ENCODE measurements around the gene INSRR. TPM values are rescaled to one million over a fixed set of nuclear protein-coding genes. Genes with fewer than 3 reads are reported as not detected.

The INSRR gene
- total RNA-seq, 1 donor from 2014 or later, result 0.07 TPM

DNA sequence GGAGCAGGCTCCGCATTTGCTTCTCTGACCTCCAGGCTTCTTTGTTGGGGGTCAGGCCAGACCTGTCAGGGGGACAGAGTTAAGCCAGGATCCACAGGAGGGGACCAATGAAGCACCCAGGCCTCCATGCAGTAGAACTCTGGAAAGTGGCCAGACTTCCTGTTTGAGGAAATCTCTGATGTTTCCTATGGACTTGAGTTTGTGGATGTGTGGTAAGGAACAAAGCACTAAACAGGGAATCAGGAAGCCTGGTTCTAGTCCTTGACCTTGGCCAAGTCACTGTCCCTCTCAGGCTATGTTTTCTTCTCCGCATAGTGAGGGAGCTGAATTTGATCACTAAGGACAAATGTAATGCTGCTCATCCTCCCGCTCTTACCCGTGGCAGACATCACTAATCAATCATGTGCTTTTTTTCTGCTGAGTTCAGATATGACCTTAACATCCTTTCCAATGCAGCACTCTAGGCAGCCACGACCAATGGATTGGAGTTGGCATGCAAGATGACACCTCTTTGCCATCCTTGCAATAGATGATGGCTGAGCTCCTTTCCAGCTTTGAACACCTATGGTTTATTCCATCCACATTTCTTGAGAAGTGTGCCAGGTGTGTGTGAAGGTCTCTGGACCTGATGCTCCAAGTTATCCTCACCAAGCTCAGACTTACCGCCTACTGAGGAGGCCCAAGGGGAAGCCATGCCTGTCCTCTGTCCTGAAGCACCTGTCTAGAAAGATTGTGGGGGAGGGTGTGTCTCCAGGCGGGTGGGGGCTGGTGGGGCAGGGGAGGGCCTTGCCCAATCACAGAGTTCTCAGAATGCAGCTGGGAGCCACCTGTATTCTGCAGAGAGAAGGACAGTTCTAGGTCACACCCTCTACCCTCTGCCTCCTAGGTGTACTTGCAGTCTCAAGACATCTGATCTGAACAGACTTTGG is 52.1 kb downstream of the INSRR start:
- Mint-ChIP-seq H3K27ac (ENCODE audit: unreplicated experiment) (no peak overlapping the region), H3K4me3 (no peak overlapping the region), H3K27me3 (ENCODE audit: low read depth) (peaks cover 3% of the 10 kb centered on the region), H3K36me3 (ENCODE audit: low read depth) (no peaks in the 10 kb centered on the region), H3K9me3 (no peaks in the 10 kb centered on the region), H3K4me1 (no peaks in the 10 kb centered on the region)
- TF ChIP-seq, protein P1, sequence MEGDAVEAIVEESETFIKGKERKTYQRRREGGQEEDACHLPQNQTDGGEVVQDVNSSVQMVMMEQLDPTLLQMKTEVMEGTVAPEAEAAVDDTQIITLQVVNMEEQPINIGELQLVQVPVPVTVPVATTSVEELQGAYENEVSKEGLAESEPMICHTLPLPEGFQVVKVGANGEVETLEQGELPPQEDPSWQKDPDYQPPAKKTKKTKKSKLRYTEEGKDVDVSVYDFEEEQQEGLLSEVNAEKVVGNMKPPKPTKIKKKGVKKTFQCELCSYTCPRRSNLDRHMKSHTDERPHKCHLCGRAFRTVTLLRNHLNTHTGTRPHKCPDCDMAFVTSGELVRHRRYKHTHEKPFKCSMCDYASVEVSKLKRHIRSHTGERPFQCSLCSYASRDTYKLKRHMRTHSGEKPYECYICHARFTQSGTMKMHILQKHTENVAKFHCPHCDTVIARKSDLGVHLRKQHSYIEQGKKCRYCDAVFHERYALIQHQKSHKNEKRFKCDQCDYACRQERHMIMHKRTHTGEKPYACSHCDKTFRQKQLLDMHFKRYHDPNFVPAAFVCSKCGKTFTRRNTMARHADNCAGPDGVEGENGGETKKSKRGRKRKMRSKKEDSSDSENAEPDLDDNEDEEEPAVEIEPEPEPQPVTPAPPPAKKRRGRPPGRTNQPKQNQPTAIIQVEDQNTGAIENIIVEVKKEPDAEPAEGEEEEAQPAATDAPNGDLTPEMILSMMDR (conservative IDR thresholded peaks at IDR 0.05), result no peak
- no peak for DNase-seq (ENCODE audit: low read depth, low spot score)

DNA sequence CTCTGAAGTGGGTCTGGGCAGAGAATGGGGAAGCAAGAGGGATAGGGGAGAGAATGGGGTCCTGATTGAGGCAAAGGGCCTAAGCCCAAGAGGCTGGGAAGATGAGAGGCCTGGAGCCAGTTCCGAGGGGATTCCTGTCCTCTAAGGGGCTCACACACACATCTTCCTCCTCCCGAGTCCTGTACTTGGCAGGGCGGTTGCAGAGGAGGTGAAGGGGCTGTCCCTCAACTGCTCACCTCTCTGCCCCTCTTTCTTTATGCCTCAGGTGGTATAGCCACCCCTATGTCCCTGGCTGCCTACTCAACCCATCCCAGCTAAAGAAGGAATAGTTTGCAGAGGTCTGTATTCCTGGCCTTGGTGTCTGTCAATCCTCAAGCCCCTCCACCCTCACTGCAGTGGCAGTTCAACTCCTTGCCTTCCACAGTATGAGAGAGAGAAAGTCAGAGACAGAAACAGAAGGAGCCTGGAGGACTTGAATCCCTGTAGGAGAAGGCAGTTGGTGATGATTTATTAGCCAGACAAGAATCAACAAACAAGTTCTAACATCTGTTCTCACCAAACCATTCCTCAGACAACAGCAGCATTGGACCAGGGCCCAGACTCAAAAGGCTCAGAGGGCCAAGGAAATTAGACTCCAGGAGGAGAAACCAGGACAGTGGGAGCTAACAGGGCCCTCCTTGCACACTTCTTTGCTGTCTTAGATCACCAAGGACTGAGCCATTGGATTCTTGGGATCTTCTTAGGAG is 53.0 kb downstream of the INSRR start:
- Mint-ChIP-seq H3K9me3 (no peaks in the 10 kb centered on the region), H3K27me3 (ENCODE audit: low read depth) (no peaks in the 10 kb centered on the region), H3K4me3 (no peak overlapping the region), H3K27ac (ENCODE audit: unreplicated experiment) (peak overlapping the region; percentile 29), H3K36me3 (ENCODE audit: low read depth) (peaks cover 4% of the 10 kb centered on the region), H3K4me1 (no peaks in the 10 kb centered on the region)
- no peak for DNase-seq (ENCODE audit: low read depth, low spot score)
- TF ChIP-seq, protein P1 (conservative IDR thresholded peaks at IDR 0.05), result no peak

DNA sequence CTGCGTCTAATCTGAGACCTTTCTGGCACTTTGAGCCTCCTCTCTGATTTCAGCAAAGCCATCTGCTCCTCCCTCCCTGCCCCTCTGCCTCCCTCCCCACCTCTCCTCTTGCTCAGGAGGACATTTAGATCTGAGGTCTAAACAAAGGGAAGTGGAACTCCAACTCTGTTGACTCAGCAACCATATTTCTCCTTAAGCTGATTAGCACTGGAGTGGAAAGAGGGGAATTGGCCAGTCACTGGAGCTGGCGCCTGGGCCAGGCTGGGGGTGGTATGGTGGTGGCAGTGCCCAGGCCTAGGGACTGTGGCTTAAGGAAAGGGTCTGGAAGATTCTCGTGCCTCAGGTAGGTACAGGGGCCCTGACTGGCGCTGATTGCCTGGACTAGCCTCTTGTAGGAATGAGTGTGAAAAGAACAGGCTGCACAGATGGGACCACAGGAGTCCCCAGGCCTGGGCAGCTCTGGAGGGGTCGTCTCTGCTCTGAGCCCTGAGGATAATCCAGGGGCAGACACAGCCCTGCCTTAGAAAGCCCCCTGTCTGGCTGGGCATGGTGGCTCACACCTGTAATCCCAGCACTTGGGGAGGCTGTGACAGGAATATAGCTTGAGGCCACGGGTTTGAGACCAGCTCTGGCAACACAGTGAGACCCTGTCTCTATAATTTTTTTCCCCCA is 54.2 kb downstream of the INSRR start:
- Mint-ChIP-seq H3K27me3 (ENCODE audit: low read depth) (no peaks in the 10 kb centered on the region), H3K4me3 (no peak overlapping the region), H3K9me3 (no peaks in the 10 kb centered on the region), H3K27ac (ENCODE audit: unreplicated experiment) (peak overlapping the region; percentile 10), H3K4me1 (no peaks in the 10 kb centered on the region), H3K36me3 (ENCODE audit: low read depth) (peaks cover 4% of the 10 kb centered on the region)
- no peak for DNase-seq (ENCODE audit: low read depth, low spot score)
- TF ChIP-seq, protein P1 (conservative IDR thresholded peaks at IDR 0.05), result no peak

DNA sequence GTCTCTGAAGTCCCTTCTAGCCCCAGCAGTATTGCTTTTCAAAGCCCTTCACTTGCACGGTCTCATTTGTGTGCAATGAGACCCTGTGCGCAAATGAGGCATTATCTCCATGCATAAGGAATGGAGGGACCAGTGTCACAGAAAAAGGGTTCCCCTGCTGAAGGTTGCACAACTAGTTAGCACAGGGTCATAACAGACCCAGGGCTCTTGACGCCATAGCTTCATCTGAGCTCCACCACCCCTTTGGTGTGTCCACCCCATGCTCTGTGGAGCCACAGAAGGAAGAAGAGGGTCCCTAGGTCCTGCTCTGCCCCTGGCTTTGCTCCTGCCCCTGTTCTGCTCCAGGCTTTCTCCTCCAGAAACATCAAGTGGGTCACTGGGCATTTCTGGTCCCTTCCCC is 54.9 kb downstream of the INSRR start:
- no peaks in the 10 kb centered on the region for H3K9me3 Mint-ChIP-seq
- H3K27me3 Mint-ChIP-seq (ENCODE audit: low read depth), result no peaks in the 10 kb centered on the region
- H3K4me1 Mint-ChIP-seq, result no peaks in the 10 kb centered on the region
- no peak overlapping the region for H3K4me3 Mint-ChIP-seq
- no peak overlapping the region for H3K27ac Mint-ChIP-seq (ENCODE audit: unreplicated experiment)
- peaks cover 4% of the 10 kb centered on the region for H3K36me3 Mint-ChIP-seq (ENCODE audit: low read depth)
- no peak for DNase-seq (ENCODE audit: low read depth, low spot score)
- TF ChIP-seq, protein P1 (conservative IDR thresholded peaks at IDR 0.05), result no peak

DNA sequence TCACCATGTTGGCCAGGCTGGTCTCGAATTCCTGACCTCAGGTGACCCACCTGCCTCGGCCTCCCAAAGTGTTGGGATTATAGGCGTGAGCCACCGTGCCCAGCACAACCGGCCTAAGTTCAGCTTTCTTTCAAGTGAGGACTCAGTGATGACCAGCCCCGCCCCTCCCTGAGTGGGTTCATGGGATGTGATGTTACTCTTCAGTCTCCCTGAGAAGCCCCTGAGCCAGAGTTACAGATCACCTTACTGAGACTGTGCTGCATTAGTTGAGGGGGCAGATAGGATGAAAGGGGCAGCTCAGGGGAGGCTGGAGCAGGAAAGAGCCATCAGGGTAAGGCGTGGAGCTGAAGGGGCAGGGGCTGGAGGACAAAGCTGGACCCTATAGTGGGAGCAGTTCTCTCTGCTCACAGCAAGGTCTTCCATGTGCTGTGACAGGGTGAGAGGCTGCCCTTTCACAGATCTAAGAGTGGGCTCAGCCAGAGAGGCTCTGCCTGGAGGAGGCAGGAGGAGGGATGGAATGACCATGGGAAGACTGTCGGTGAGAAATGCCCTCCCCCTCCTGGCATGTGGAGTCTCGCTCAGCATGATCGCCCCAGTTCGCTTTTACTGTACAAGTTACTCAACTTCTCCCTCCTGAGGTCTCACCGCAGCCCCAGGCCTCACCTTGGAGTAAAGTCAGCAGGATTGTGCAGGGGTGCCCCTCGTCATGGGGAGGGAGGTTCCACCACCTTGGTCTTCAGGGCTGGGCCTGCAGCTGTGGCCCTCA is 55.6 kb downstream of the INSRR start:
- no peak overlapping the region for H3K27ac Mint-ChIP-seq (ENCODE audit: unreplicated experiment)
- H3K27me3 Mint-ChIP-seq (ENCODE audit: low read depth), result no peaks in the 10 kb centered on the region
- no peak for DNase-seq (ENCODE audit: low read depth, low spot score)
- no peaks in the 10 kb centered on the region for H3K9me3 Mint-ChIP-seq
- H3K4me3 Mint-ChIP-seq, result no peak overlapping the region
- H3K36me3 Mint-ChIP-seq (ENCODE audit: low read depth), result peaks cover 4% of the 10 kb centered on the region
- TF ChIP-seq, protein P1 (conservative IDR thresholded peaks at IDR 0.05), result no peak
- no peaks in the 10 kb centered on the region for H3K4me1 Mint-ChIP-seq

Measured in neural crest cell (in vitro differentiated cells).